ENCODE data around the gene SYT1. TPM values are rescaled to one million over a fixed set of nuclear protein-coding genes. Genes with fewer than 3 reads are reported as not detected.

The SYT1 gene
- total RNA-seq, 2 donors from 2014 or later: 1.3 to 1.9 TPM

GRCh38 chr12:79296871-79297270 is 432.3 kb downstream of the SYT1 start:
- Histone ChIP-seq H3K9me3 (no peaks in the 10 kb centered on the region), H3K4me1 (ENCODE audit: control insufficient read depth in 1 of 2, low read depth in 2 of 2) (no peaks in the 10 kb centered on the region), H3K27me3 (replicated peaks; ENCODE audit: insufficient read depth) (no peaks in the 10 kb centered on the region), H3K4me3 (no peak overlapping the region), H3K36me3 (no peaks in the 10 kb centered on the region), H3K27ac (no peak overlapping the region)
- TF ChIP-seq CTCF (IDR thresholded peaks at IDR 0.05): no peak
- no peak for ATAC-seq (ENCODE audit: insufficient number of reproducible peaks, low FRiP score, low read depth)
- DNase-seq (ENCODE audit: low spot score): no peak

- Histone ChIP-seq H3K4me3 (no peak overlapping the region), H3K36me3 (no peaks in the 10 kb centered on the region), H3K27ac (no peak overlapping the region), H3K9me3 (no peaks in the 10 kb centered on the region), H3K4me1 (ENCODE audit: control insufficient read depth in 1 of 2, low read depth in 2 of 2) (no peaks in the 10 kb centered on the region), H3K27me3 (replicated peaks; ENCODE audit: insufficient read depth) (no peaks in the 10 kb centered on the region)
- DNase-seq (ENCODE audit: low spot score) (no peak), ATAC-seq (ENCODE audit: insufficient number of reproducible peaks, low FRiP score, low read depth) (no peak)
- TF ChIP-seq CTCF (IDR thresholded peaks at IDR 0.05): no peak
Measured at GRCh38 chr12:79298506-79298905, 433.9 kb downstream of the SYT1 start.

- ATAC-seq (ENCODE audit: insufficient number of reproducible peaks, low FRiP score, low read depth) (no peak), DNase-seq (ENCODE audit: low spot score) (no peak)
- Histone ChIP-seq H3K27me3 (replicated peaks; ENCODE audit: insufficient read depth) (no peaks in the 10 kb centered on the region), H3K36me3 (no peaks in the 10 kb centered on the region), H3K9me3 (no peaks in the 10 kb centered on the region), H3K4me1 (ENCODE audit: control insufficient read depth in 1 of 2, low read depth in 2 of 2) (no peaks in the 10 kb centered on the region), H3K4me3 (no peak overlapping the region), H3K27ac (no peak overlapping the region)
- TF ChIP-seq CTCF (IDR thresholded peaks at IDR 0.05): no peak
Measured at GRCh38 chr12:79299447-79300198, 435.0 kb downstream of the SYT1 start.

DNA sequence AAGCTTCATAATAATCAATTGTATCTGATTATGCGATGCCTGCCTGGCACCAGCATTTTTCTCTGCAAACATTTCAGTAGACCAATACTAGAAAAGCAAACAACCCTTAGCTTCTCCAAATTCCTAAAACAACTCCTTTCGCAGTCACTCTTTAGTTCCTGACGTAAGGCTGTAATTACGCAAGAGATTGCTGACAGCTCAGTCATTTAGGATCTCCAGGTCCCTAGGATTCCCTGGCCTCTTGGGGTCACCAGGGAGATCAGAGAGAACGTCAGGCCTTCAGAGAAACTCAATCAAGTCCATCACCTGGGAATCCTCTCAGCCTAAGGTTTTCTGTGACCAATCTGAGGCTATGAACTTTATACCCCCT is 435.6 kb downstream of the SYT1 start:
- no peak for TF ChIP-seq CTCF (IDR thresholded peaks at IDR 0.05)
- H3K4me3 ChIP-seq: no peak overlapping the region
- no peaks in the 10 kb centered on the region for H3K9me3 ChIP-seq
- DNase-seq (ENCODE audit: low spot score): no peak
- ATAC-seq (ENCODE audit: insufficient number of reproducible peaks, low FRiP score, low read depth): no peak
- no peaks in the 10 kb centered on the region for H3K4me1 ChIP-seq (ENCODE audit: control insufficient read depth in 1 of 2, low read depth in 2 of 2)
- H3K36me3 ChIP-seq: no peaks in the 10 kb centered on the region
- H3K27ac ChIP-seq: no peak overlapping the region
- no peaks in the 10 kb centered on the region for H3K27me3 ChIP-seq (replicated peaks; ENCODE audit: insufficient read depth)

GRCh38 chr12:79301181-79301580 is 436.6 kb downstream of the SYT1 start:
- DNase-seq (ENCODE audit: low spot score) (no peak), ATAC-seq (ENCODE audit: insufficient number of reproducible peaks, low FRiP score, low read depth) (no peak)
- no peak for TF ChIP-seq CTCF (IDR thresholded peaks at IDR 0.05)
- H3K27me3 ChIP-seq (replicated peaks; ENCODE audit: insufficient read depth): no peaks in the 10 kb centered on the region
- H3K36me3 ChIP-seq: no peaks in the 10 kb centered on the region
- H3K4me1 ChIP-seq (ENCODE audit: control insufficient read depth in 1 of 2, low read depth in 2 of 2): no peaks in the 10 kb centered on the region
- H3K27ac ChIP-seq: no peak overlapping the region
- no peaks in the 10 kb centered on the region for H3K9me3 ChIP-seq
- no peak overlapping the region for H3K4me3 ChIP-seq

Data from thoracic aorta (tissue), 2 donors.